NCI-H187 treated with DMSO at 0.1 percent for 48 hours (cell line): ENCODE measurements around the gene NCF2.

Experiments
- DNase-seq: peaks from one replicate; lab custom pipeline; 2025; lab: John Stamatoyannopoulos, UW

NCF2 gene

GRCh38 chr1:183612407-183612806 lies 22.1 kb upstream of the NCF2 start:
- no peak for DNase-seq

- no peak for DNase-seq
Observed at GRCh38 chr1:183611021-183611420, 20.8 kb upstream of the NCF2 start.

- DNase-seq = no peak
Observed at GRCh38 chr1:183609759-183610452, 19.6 kb upstream of the NCF2 start.

- DNase-seq = no peak
Observed at GRCh38 chr1:183609313-183609712, 19.1 kb upstream of the NCF2 start.

GRCh38 chr1:183607322-183607980 lies 17.2 kb upstream of the NCF2 start:
- DNase-seq = no peak

DNA sequence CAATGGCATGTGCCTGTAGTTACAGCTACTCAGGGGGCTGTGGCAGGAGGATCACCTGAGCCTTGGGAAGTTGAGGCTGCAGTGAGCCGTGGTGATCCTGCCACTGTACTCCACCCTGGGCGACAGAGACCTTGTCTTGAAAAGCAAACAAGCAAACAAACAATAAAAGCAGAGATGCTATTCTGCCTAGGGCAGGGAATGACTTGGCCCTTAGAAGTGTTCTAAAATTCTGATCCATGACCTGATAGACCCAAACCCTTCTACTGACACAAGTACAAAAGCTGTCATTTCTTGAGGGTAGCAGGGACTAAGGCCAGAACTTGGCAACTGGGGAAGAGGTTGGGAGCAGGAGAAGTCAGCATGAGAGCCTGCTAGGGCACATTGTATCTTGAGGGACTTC lies 15.6 kb upstream of the NCF2 start:
- DNase-seq = no peak

DNA sequence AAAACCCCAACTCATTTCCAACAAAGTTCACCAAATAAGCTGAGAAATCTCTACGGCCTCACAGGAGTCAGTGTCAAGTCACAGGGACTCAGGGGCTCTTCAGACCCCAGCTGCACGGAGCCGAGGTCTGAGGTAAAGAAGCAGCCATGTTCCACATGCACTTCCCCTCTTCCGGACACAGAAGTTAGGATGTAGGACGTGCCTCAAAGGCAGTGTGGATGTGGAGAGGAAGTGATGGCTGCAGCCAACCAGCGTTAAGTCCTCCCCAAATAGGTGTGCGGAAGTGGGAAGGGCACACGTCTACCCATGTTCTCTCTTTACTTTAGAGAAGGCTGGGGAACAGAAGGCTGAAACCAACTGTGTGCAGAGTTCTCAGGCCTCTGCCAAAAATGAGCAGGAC lies 14.6 kb upstream of the NCF2 start:
- DNase-seq = no peak

- no peak for DNase-seq
Observed at GRCh38 chr1:183604038-183604808, 14.0 kb upstream of the NCF2 start.

- no peak for DNase-seq
Observed at GRCh38 chr1:183602510-183602909, 12.3 kb upstream of the NCF2 start.

- DNase-seq = no peak
Observed at GRCh38 chr1:183600634-183601033, 10.4 kb upstream of the NCF2 start.

DNA sequence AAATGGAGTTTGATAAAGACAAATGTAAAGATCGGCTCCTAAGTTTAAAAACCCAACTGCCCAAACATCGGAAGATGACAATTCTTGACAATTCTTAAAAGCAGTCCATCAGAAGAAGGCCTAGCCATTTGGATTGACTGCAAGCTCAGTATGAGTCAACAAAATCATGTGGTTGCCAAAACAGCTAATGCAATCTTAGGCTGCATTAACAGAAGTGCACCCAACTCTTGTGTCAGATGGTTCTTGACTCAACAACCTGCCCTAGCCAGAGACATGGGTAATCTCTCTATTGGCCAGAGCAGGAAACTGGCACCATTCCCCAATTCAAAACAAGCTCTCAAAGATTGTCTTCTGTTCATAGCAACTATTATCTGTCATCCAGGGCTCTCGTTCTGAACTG lies 9.9 kb upstream of the NCF2 start:
- no peak for DNase-seq

- no peak for DNase-seq
Observed at GRCh38 chr1:183598386-183598785, 8.1 kb upstream of the NCF2 start.

DNA sequence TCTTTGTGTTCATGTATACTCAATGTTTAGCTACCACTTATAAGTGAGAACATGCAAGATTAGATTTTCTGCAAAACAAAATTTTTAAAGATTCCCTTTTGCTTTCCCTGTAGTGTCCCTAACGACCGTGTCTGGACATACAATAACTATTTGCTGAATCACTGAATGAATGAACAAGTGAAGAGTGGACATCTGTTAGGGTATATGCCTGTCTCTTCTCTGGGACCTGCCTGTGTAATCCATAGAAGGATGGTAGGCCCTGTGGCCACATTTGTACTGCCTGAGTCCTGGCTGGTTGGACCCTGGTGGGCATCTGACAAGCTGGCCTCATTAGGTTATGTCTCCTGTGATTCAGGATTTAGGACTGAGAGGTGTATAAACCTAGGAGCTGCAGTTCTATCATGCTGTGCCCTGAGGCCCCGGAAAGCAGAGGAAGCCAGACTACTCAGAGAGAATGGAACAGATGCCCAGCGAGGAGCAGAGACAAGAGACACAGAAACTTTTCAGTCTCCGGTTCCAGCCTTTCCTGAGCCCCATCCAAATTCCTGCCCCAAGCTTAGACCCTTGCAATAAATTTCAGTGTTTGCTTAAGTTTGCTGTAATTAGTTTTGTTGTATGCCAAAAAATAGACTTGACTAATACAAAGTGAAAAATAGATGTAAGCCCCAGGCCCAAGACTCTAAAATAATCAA lies 7.5 kb upstream of the NCF2 start:
- DNase-seq = no peak

- no peak for DNase-seq
Observed at GRCh38 chr1:183596500-183596899, 6.2 kb upstream of the NCF2 start.

GRCh38 chr1:183595537-183595936 lies 5.3 kb upstream of the NCF2 start:
- no peak for DNase-seq

DNA sequence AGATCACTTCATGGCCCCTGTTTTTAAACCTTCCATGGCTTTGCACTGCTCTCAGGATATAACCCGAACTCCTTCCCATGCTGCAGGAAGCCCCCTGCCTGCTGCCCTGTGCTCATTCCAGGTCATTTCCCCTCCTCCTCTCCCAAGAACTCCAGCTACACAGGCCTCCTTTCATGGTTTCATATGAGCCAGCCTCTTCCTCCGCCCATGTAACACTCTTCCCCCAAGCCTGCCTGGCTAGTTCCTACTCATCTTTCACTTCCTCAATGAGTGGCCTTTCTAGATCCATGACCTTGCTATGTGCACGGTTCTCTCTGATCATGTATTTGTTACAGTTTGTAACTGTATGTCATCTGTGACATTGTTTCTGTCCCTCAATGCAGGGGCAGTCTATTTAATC lies 3.1 kb upstream of the NCF2 start:
- no peak for DNase-seq

- DNase-seq = no peak
Observed at GRCh38 chr1:183592733-183593132, 2.5 kb upstream of the NCF2 start.

GRCh38 chr1:183589874-183590243 lies 400 bp downstream of the NCF2 start:
- DNase-seq = no peak

GRCh38 chr1:183589384-183589783 lies 875 bp downstream of the NCF2 start:
- no peak for DNase-seq

- DNase-seq = no peak
Observed at GRCh38 chr1:183588827-183589226, 1.4 kb downstream of the NCF2 start.

DNA sequence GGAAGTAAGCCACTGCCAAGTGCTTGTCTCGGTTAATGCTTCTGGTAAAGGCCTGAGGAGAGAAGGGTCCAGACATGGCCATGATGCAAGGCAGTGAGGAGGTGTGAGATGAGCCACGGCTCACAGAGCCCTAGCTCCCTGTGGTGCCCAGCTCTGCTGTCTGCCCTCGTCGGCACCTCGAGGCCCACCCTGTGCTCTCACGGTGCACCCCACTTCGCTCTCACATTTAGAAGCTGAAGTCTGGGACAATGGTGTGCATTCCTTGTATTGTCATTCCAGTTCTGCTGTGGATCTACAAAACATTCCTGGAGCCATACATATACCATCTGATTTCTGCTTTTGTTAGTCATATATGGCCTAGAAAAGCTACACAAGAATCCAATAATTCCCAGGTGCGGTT lies 3.3 kb downstream of the NCF2 start:
- no peak for DNase-seq

DNA sequence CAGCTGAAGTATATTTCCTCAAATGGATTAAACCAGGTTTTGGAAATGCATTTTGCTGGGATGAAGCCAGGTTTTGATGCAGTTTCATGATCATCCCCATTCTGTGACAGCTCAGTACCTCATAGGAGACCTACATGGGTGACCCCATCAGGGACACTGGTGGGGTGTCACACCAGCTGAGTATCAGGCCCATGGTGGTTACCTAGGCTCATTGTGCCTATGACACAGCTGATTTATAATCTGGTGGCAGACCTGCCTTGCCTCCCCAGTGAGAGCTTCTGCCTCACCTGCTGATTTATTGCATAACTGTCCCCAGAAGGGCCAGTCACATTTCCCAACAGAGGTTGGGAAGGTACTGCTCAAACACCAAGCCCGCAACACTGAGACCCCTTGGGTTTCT lies 3.8 kb downstream of the NCF2 start:
- no peak for DNase-seq

DNA sequence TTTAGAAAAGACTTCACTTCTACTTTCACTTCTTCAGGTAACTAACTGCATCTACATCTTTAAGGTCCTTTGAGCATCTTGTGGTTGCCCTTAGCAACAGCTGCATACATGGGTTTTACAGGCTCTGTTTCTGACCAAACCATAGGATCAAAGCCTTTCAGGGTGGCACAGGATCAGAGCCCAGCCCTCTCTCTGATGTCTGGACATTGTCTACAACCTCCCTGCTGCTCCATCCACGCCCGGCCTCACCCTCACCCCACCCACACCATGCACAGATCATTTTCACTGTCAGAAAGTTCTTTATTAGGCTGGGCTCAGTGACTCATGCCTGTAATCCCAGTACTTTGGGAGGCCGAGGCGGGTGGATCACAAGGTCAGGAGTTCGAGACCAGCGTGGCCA lies 5.2 kb downstream of the NCF2 start:
- DNase-seq = no peak
